Retinal pigment epithelial cell (primary cell): ENCODE measurements around the gene IGSF9B.

Source experiments
- DNase-seq: peaks from one replicate; pipeline ENCODE4 v3.0.0-alpha.2; 2010; ENCODE audit warnings: low read depth
- H3K4me3 ChIP-seq: 2 replicates; pipeline ENCODE4 v1.5.1; 2011; ENCODE audit warnings: mild to moderate bottlenecking, low read length, control low read depth, moderate library complexity
- CTCF ChIP-seq: conservative IDR thresholded peaks from 2 replicates; pipeline ENCODE4 v1.5.1; 2011; ENCODE audit warnings: low read depth, low read length, control low read depth, inconsistent platforms

IGSF9B gene

GRCh38 chr11:133966921-133967598 is 10.3 kb upstream of the IGSF9B start:
- no peak overlapping the region for H3K4me3 ChIP-seq
- DNase-seq = no peak
- peak; percentile 45 for TF ChIP-seq CTCF

- DNase-seq = no peak
- H3K4me3 ChIP-seq = no peak overlapping the region
- TF ChIP-seq CTCF = no peak
Observed at GRCh38 chr11:133966172-133966651, 9.4 kb upstream of the IGSF9B start.

- no peak overlapping the region for H3K4me3 ChIP-seq
- no peak for TF ChIP-seq CTCF
- peak; percentile 99 for DNase-seq
Observed at GRCh38 chr11:133965031-133965601, 8.3 kb upstream of the IGSF9B start.

GRCh38 chr11:133964356-133964755 is 7.6 kb upstream of the IGSF9B start:
- DNase-seq = no peak
- no peak overlapping the region for H3K4me3 ChIP-seq
- no peak for TF ChIP-seq CTCF

- DNase-seq = no peak
- no peak for TF ChIP-seq CTCF
- no peak overlapping the region for H3K4me3 ChIP-seq
Observed at GRCh38 chr11:133961890-133962289, 5.1 kb upstream of the IGSF9B start.

GRCh38 chr11:133957900-133958299 is 1.1 kb upstream of the IGSF9B start:
- TF ChIP-seq CTCF = no peak
- DNase-seq = peak; percentile 55
- H3K4me3 ChIP-seq = peak overlapping the region; percentile 70

- no peak for TF ChIP-seq CTCF
- DNase-seq = no peak
- H3K4me3 ChIP-seq = peak overlapping the region; percentile 70
Observed at GRCh38 chr11:133955945-133956421, 785 bp downstream of the IGSF9B start.
